ENCODE data around the gene ABCF1.

DNA sequence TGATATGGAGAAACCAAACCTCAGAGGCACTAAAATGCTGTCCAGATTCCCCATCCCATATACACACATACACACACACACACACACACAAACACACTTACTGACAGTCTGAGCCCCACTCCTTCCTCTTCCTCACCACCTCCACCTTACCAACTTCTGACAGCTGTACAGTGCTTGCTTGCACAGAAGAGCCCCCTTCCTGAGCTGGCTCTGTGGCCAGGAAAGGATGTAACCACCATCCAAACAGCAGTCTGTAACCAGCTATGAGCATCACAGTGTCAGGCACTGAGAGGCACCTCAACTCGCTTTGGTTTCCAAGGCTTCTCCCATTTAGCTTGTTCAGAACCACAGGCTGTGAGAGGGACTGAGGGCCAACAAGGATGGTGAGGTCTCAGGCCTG, 69.8 kb downstream of the ABCF1 start:
- no peak for TF ChIP-seq EZH2 (IDR thresholded peaks at IDR 0.05; ENCODE audit: borderline replicate concordance, low read length)
- TF ChIP-seq, protein P1, sequence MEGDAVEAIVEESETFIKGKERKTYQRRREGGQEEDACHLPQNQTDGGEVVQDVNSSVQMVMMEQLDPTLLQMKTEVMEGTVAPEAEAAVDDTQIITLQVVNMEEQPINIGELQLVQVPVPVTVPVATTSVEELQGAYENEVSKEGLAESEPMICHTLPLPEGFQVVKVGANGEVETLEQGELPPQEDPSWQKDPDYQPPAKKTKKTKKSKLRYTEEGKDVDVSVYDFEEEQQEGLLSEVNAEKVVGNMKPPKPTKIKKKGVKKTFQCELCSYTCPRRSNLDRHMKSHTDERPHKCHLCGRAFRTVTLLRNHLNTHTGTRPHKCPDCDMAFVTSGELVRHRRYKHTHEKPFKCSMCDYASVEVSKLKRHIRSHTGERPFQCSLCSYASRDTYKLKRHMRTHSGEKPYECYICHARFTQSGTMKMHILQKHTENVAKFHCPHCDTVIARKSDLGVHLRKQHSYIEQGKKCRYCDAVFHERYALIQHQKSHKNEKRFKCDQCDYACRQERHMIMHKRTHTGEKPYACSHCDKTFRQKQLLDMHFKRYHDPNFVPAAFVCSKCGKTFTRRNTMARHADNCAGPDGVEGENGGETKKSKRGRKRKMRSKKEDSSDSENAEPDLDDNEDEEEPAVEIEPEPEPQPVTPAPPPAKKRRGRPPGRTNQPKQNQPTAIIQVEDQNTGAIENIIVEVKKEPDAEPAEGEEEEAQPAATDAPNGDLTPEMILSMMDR (conservative IDR thresholded peaks at IDR 0.05 in 1 of 2, IDR thresholded peaks at IDR 0.05 in 1 of 2; ENCODE audit: extremely low read depth in 1 of 2, insufficient read depth in 1 of 2, low read depth in 1 of 2, low read length in 2 of 2): no peak
